ENCODE measurements around the gene KCNN2.

The KCNN2 gene

GRCh38 chr5:114361724-114362196 lies at the start of gene KCNN2:
TSS of gene KCNN2 (plus strand) at chr5:114362070. CDS start at chr5:114362140, 70 bp downstream.
- peak within 1 kb of the TSS; percentile 79 for H3K4me3 ChIP-seq (ENCODE audit: low read length)

GRCh38 chr5:114312658-114313057 lies 49.2 kb upstream of the KCNN2 start:
- TF ChIP-seq ZNF274 (IDR thresholded peaks at IDR 0.05; ENCODE audit: low read depth, low read length) = no peak
- no peak overlapping the region for H3K4me3 ChIP-seq (ENCODE audit: low read length)

More at GRCh38 chr5:114361724-114362196, at the start of gene KCNN2:
- no peak for TF ChIP-seq ZNF274 (IDR thresholded peaks at IDR 0.05; ENCODE audit: low read depth, low read length)

- no peak overlapping the region for H3K4me3 ChIP-seq (ENCODE audit: low read length)
- no peak for TF ChIP-seq ZNF274 (IDR thresholded peaks at IDR 0.05; ENCODE audit: low read depth, low read length)
These were observed 47.8 kb upstream of the KCNN2 start for GRCh38 chr5:114314061-114314460.

GRCh38 chr5:114316167-114316566 lies 45.7 kb upstream of the KCNN2 start:
- H3K4me3 ChIP-seq (ENCODE audit: low read length) = no peak overlapping the region
- no peak for TF ChIP-seq ZNF274 (IDR thresholded peaks at IDR 0.05; ENCODE audit: low read depth, low read length)

- no peak for TF ChIP-seq ZNF274 (IDR thresholded peaks at IDR 0.05; ENCODE audit: low read depth, low read length)
- no peak overlapping the region for H3K4me3 ChIP-seq (ENCODE audit: low read length)
These were observed 44.1 kb upstream of the KCNN2 start for GRCh38 chr5:114317751-114318150.

- TF ChIP-seq ZNF274 (IDR thresholded peaks at IDR 0.05; ENCODE audit: low read depth, low read length) = no peak
These were observed 42.6 kb upstream of the KCNN2 start for GRCh38 chr5:114319236-114319635.

GRCh38 chr5:114319821-114320220 lies 42.0 kb upstream of the KCNN2 start:
- no peak overlapping the region for H3K4me3 ChIP-seq (ENCODE audit: low read length)
- no peak for TF ChIP-seq ZNF274 (IDR thresholded peaks at IDR 0.05; ENCODE audit: low read depth, low read length)

More at GRCh38 chr5:114319236-114319635, 42.6 kb upstream of the KCNN2 start:
- H3K4me3 ChIP-seq (ENCODE audit: low read length) = no peak overlapping the region

DNA sequence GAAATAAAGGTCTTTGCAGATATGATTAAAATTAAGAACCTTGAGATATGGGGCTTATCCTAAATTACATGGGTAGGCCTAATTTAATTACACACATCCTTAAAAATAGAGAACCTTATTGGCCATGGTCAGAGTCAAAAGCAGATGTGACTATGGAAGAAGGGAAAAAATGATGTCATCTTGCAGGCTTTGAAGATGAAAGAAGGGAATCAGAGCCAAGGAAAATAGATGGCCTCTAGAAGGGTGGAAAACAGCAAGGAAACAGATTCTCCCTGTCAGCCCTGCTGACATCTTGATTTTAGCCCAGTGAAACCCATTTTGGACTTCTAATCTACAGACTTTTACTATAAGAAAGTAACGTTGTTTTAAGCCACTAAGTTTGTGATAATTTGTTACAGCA lies 37.6 kb upstream of the KCNN2 start:
- no peak for TF ChIP-seq ZNF274 (IDR thresholded peaks at IDR 0.05; ENCODE audit: low read depth, low read length)
- no peak overlapping the region for H3K4me3 ChIP-seq (ENCODE audit: low read length)

- TF ChIP-seq ZNF274 (IDR thresholded peaks at IDR 0.05; ENCODE audit: low read depth, low read length) = no peak
- H3K4me3 ChIP-seq (ENCODE audit: low read length) = no peak overlapping the region
These were observed 36.3 kb upstream of the KCNN2 start for GRCh38 chr5:114325541-114325940.

- TF ChIP-seq ZNF274 (IDR thresholded peaks at IDR 0.05; ENCODE audit: low read depth, low read length) = no peak
- H3K4me3 ChIP-seq (ENCODE audit: low read length) = no peak overlapping the region
These were observed 34.4 kb upstream of the KCNN2 start for GRCh38 chr5:114327474-114327873.

GRCh38 chr5:114327987-114328386 lies 33.9 kb upstream of the KCNN2 start:
- TF ChIP-seq ZNF274 (IDR thresholded peaks at IDR 0.05; ENCODE audit: low read depth, low read length) = no peak
- no peak overlapping the region for H3K4me3 ChIP-seq (ENCODE audit: low read length)

- TF ChIP-seq ZNF274 (IDR thresholded peaks at IDR 0.05; ENCODE audit: low read depth, low read length) = no peak
- no peak overlapping the region for H3K4me3 ChIP-seq (ENCODE audit: low read length)
These were observed 30.8 kb upstream of the KCNN2 start for GRCh38 chr5:114330916-114331531.

GRCh38 chr5:114332493-114332892 lies 29.4 kb upstream of the KCNN2 start:
- no peak overlapping the region for H3K4me3 ChIP-seq (ENCODE audit: low read length)
- no peak for TF ChIP-seq ZNF274 (IDR thresholded peaks at IDR 0.05; ENCODE audit: low read depth, low read length)

DNA sequence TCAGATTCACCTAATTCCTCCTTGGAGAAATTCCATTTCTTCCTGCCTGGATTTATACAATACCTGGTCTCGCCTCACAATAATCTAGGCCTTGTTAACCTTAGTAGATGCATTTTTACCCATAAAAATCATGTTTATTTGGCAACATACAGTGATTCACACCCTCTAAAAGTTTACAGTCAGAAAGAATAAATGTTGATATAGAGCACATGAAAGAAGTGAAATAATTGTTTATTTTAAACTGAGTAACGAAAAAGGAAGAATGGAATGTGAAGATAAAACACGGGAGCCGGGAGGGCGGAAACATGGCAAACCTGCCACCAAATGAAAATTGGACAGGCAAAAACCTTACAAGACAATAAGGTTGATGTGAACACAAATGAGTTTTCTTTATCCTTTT lies 28.9 kb upstream of the KCNN2 start:
- no peak overlapping the region for H3K4me3 ChIP-seq (ENCODE audit: low read length)
- TF ChIP-seq ZNF274 (IDR thresholded peaks at IDR 0.05; ENCODE audit: low read depth, low read length) = no peak

GRCh38 chr5:114335391-114335790 lies 26.5 kb upstream of the KCNN2 start:
- no peak overlapping the region for H3K4me3 ChIP-seq (ENCODE audit: low read length)
- no peak for TF ChIP-seq ZNF274 (IDR thresholded peaks at IDR 0.05; ENCODE audit: low read depth, low read length)

DNA sequence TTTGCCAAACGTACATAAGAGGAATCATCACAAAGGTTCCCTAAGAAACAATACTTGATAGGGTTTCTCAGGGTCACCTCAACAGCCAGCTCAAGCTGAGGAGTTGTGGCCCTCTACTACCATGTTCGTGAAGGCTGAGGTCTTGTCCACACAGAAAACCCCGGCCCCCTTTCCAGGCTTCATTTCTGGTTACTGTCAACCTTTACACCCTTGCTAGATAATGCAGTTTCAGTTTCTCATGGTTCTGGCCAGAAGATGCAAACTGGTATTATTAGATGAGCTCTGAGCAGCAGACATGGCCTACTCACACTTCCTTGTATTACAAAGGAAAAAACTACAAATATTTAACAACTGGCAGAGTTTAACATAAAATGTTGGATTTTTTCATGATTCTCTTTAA lies 22.8 kb upstream of the KCNN2 start:
- H3K4me3 ChIP-seq (ENCODE audit: low read length) = no peak overlapping the region
- TF ChIP-seq ZNF274 (IDR thresholded peaks at IDR 0.05; ENCODE audit: low read depth, low read length) = no peak
